K562 (cell line): Measurements from ENCODE around the gene PRKAR2B. TPM values are rescaled to one million over a fixed set of nuclear protein-coding genes. Genes with fewer than 3 reads are reported as not detected.

Source experiments
- ETV1 ChIP-seq: fragments of 450-650 bp; conservative IDR thresholded peaks from 2 replicates; pipeline ENCODE4 v1.6.1; 2016; ENCODE audit warnings: missing genetic modification characterization, control low read depth, low read depth, missing compliant biosample characterization
- GTF2F1 ChIP-seq: IDR thresholded peaks from 2 replicates; pipeline ENCODE4 v1.6.1; 2011; ENCODE audit warnings: low read depth, low read length, improper control_type of control experiment
- L3MBTL2 ChIP-seq: fragments of 450-650 bp; IDR thresholded peaks from 2 replicates; pipeline ENCODE4 v1.6.1; 2016; ENCODE audit warnings: mild to moderate bottlenecking, moderate library complexity
- RAD51 ChIP-seq: fragments of 450-650 bp; IDR thresholded peaks from 2 replicates; pipeline ENCODE4 v1.7.1; 2016; ENCODE audit warnings: low read depth, mild to moderate bottlenecking, borderline replicate concordance
- UBTF ChIP-seq, 2 experiments: IDR thresholded peaks; 2 replicates each; pipeline ENCODE4 v1.6.1; 2012; ENCODE audit warnings: improper control_type of control experiment in 2 of 2, low read depth in 2 of 2, low read length in 2 of 2, borderline replicate concordance in 1 of 2
- polyA plus RNA-seq, 8 experiments: library from polyadenylated mRNA; depleted of rRNA in 4 of 8; stranded (reverse) in 5 of 8; unstranded in 3 of 8; fragments of >200 nt; fragmentation: Nextera tagmentation in 2 of 8; fragmentation: Illumina TruSeq in 1 of 8; extraction: Ambion mirVana in 2 of 8; extraction: Trizol in 1 of 8; gene quantifications; 2 replicates each; pipeline versions ENCODE4 v1.2.1 to v1.2.3, GENCODE V29; 2011 to 2014; ENCODE audit warnings: inconsistent platforms in 1 of 8, missing spikeins in 1 of 8
- total RNA-seq, 7 experiments: library from RNA; depleted of rRNA in 6 of 7; stranded (reverse); fragments of >200 nt in 6 of 7; fragmentation: Illumina TruSeq in 2 of 7; extraction: Trizol in 2 of 7; gene quantifications; 2 replicates each; pipeline versions ENCODE4 v1.2.1 to v1.2.3, GENCODE V29; 2011 to 2021; ENCODE audit warnings: low replicate concordance in 1 of 7
- TF ChIP-seq, protein P1 (sequence below): fragments of 150-350 bp; IDR thresholded peaks from 2 replicates; pipeline ENCODE4 v1.6.1; 2014; ENCODE audit warnings: low read depth, mild to moderate bottlenecking, low read length, borderline replicate concordance

The PRKAR2B gene
- total and polyA plus RNA-seq, 9 of the 15 experiments (the other 6 are each of a cell fraction or from before 2014, with no cell fraction given) = 59.0 to 173 (median 129) TPM

DNA sequence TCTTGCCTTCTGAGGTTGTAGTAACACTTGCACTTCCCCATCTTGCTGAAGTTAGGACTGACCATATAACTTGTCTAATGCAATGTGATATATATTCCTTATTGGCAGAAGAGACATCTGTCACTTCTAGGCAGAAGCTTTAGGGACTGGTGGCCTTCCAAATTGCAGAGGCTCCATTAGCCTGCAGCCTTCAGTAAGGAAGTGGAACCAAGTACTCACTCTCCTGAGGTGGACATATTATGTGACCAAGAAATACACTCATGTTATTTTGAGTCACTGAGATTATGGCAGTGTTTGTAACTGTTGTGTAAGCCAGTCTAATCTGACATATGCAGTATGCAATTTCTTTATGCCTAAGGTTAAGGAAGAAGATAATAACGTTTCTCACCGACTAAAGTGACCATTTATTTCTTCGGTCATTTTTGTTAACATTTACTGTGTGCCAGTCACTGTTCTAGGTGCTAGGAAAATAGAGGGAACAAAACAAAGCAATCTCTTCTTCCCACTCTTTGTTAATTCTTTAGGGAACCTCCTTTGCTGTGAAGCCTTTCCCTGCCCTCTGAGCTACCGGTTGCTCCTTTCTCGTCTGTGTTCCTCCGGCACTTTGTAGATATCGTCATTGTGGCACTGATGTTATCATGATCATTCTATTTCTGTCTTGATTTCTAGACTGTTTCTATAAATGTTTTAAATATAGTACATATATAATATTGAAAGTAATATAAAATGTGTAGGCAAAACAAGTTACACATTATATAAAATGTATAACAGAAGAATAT lies 71.4 kb downstream of the PRKAR2B start (continued):
- TF ChIP-seq, protein P1, sequence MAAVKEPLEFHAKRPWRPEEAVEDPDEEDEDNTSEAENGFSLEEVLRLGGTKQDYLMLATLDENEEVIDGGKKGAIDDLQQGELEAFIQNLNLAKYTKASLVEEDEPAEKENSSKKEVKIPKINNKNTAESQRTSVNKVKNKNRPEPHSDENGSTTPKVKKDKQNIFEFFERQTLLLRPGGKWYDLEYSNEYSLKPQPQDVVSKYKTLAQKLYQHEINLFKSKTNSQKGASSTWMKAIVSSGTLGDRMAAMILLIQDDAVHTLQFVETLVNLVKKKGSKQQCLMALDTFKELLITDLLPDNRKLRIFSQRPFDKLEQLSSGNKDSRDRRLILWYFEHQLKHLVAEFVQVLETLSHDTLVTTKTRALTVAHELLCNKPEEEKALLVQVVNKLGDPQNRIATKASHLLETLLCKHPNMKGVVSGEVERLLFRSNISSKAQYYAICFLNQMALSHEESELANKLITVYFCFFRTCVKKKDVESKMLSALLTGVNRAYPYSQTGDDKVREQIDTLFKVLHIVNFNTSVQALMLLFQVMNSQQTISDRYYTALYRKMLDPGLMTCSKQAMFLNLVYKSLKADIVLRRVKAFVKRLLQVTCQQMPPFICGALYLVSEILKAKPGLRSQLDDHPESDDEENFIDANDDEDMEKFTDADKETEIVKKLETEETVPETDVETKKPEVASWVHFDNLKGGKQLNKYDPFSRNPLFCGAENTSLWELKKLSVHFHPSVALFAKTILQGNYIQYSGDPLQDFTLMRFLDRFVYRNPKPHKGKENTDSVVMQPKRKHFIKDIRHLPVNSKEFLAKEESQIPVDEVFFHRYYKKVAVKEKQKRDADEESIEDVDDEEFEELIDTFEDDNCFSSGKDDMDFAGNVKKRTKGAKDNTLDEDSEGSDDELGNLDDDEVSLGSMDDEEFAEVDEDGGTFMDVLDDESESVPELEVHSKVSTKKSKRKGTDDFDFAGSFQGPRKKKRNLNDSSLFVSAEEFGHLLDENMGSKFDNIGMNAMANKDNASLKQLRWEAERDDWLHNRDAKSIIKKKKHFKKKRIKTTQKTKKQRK = no peak
- TF ChIP-seq GTF2F1 (no peak), ETV1 (no peak; the same call in 1 of the 2 replicates), L3MBTL2 (peak; percentile 26; the same call in 1 of the 2 replicates), RAD51 (no peak), UBTF (IDR thresholded peaks at IDR 0.05; ENCODE audit: borderline replicate concordance in 1 of 2, low read depth in 2 of 2, low read length in 2 of 2) (no peak)
- TF ChIP-seq, all 486 proteins: peak for 44
